HG03045 (cell line): ENCODE results near the gene VAMP4.
A peak's percentile ranks its signal among the peaks of the same experiment; 100 is the strongest.

Experiments
- ATAC-seq: cut with Tn5 transposase; IDR thresholded peaks from one replicate; pipeline ENCODE4 v1.9.1; 2021; ENCODE audit warnings: mild to moderate bottlenecking, moderate library complexity; ENCODE audit not compliant: unreplicated experiment

The VAMP4 gene

GRCh38 chr1:171741872-171742576, at the start of gene VAMP4:
Gene VAMP4 (minus strand): TSS chr1:171742065. CDS start chr1:171738414, 3,651 bp downstream.
- peak; percentile 94 for ATAC-seq

- no peak for ATAC-seq
These were observed 48.5 kb upstream of the VAMP4 start for GRCh38 chr1:171790318-171790717.

GRCh38 chr1:171788696-171789095, 46.8 kb upstream of the VAMP4 start:
- ATAC-seq = no peak

- ATAC-seq = no peak
These were observed 46.0 kb upstream of the VAMP4 start for GRCh38 chr1:171787686-171788480.

DNA sequence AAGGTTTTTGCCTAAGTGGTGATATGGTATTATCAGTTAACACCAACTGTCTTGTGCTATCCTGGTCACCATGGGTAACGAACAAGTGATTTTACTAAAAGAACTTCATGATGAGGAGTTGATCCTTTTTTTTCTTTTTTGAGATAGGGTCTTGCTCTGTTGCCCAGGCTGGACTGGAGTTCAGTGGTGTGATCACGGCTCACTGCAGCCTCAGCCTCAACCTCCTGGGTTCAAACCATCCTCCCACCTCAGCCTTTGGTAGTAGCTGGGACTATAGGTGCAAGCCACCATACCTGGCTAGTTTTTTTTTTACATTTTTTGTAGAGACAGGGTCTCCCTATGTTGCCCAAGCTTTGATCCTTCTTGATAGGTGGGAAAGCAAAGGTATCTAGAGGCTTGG, 44.7 kb upstream of the VAMP4 start:
- no peak for ATAC-seq

- ATAC-seq = no peak
These were observed 43.9 kb upstream of the VAMP4 start for GRCh38 chr1:171785766-171786165.

GRCh38 chr1:171784784-171785183, 42.9 kb upstream of the VAMP4 start:
- ATAC-seq = no peak

DNA sequence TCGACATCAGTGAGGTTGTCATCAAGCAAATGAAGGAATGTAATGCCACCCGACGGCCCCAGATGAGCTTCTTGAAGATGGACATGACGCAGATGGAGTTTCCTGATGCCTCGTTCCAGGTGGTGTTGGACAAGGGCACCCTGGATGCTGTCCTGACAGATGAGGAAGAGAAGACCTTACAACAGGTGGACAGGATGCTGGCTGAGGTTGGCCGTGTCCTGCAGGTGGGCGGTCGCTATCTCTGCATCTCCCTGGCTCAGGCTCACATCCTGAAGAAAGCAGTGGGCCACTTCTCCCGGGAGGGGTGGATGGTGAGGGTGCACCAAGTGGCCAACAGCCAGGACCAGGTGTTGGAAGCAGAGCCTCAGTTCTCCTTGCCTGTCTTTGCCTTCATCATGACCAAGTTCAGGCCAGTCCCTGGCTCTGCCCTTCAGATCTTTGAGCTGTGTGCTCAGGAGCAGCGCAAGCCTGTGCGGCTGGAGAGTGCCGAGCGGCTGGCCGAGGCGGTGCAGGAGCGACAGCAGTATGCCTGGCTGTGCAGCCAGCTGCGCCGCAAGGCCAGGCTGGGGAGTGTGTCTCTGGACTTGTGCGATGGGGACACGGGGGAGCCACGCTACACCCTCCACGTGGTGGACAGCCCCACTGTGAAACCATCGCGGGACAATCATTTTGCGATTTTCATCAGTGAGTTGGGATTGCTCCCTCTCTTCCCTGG, 42.1 kb upstream of the VAMP4 start:
- ATAC-seq = no peak

GRCh38 chr1:171781176-171781875, 39.5 kb upstream of the VAMP4 start, which contains the start of gene METTL13:
Gene METTL13 (plus strand): TSS chr1:171781660. CDS start chr1:171781968, 308 bp downstream.
- ATAC-seq = peak; percentile 99

- no peak for ATAC-seq
These were observed 38.8 kb upstream of the VAMP4 start for GRCh38 chr1:171780583-171781175.

DNA sequence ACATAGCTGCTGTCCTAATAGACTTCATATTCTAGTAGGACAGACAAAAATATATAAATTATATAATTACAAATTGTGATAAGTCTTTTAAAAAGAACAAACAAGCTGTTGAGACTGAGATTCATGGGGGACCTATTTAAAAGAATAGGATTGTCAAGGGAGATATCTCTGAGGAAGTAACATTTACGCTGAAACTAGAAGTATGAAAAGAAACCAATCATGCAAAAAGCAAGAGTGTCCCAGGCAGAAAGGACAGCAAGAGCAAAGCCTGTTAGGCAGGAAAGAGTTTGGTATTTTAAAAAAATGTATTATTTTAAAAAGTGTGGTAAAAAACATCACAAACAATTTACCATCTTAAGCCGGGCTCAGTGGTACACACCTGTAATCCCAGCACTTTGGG, 30.4 kb upstream of the VAMP4 start:
- no peak for ATAC-seq

GRCh38 chr1:171769754-171770153, 27.9 kb upstream of the VAMP4 start:
- ATAC-seq = no peak

DNA sequence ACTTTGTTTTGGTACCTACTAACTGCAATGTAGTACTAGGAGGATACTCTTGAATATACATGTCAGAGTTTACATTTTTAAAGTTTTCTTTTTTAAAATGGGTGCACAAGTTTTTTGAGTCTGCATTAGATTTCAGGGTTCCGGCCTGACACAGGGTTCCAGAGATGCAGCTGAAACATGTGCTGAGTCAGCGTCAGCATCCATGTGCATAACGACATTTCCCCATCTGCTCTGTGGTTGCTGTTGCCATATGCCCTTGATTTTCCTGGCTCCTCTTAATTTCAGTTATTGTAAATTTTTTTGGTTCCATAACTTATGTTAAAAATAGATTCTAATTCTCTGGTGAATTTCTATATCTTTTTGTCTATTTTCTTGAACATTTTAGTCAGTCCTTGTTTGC, 27.3 kb upstream of the VAMP4 start:
- ATAC-seq = no peak

DNA sequence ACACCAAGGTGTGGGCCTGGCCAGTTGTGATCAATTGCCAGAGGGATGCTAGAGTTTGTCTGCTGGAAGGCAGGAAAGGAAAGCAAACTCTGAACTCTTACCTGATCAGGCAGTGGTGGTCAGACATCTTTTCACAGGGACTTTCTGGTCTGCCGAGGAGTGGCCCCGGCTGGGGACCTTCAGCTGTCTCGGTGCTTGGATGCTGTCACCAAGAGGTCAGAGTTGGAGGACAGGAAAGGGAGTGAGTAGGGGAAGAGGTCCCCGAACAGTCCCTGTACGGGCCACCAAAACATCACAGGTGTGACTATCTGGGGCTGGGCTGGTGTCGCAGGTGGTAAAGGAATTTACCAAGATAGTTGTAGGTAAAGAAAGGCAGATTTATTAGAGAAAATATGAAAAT, 21.9 kb upstream of the VAMP4 start:
- no peak for ATAC-seq

DNA sequence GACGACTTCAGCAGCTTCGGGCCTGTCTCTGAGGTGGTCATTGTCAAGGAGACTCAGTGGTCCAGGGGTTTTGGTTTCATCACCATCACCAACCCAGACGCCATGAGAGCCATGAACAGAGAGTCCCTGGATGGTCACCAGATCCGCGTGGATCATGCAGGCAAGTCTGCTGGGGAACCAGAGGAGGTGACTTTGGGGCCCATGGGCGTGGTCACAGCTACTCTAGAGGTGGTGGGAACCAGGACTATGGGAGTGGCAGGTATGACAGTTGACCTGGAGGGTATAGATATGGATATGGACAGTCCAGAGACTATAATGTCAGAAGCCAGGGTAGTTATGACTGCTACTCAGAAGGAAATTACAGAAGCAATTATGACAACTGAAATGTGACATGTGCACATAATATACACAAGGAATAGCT, 20.3 kb upstream of the VAMP4 start:
- ATAC-seq = no peak

DNA sequence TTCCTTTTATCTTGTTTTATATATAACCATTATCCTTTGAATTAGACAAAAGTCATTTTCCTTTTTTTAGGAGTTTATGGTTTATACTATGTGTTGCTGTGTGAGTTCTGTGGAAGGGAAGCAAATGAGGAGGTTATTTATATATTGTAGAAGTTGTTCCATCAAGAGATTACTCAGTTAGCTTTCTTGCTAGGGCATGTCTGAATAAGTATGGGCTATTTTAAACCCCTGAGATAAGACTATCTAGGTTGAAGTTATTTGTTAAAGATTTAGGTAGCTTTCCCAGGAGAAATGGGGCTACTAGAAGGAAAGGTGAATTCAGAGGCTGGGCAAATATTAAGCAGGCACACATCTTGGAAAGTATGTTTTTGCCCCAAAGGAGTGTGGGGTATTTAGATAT, 16.1 kb upstream of the VAMP4 start:
- ATAC-seq = no peak

DNA sequence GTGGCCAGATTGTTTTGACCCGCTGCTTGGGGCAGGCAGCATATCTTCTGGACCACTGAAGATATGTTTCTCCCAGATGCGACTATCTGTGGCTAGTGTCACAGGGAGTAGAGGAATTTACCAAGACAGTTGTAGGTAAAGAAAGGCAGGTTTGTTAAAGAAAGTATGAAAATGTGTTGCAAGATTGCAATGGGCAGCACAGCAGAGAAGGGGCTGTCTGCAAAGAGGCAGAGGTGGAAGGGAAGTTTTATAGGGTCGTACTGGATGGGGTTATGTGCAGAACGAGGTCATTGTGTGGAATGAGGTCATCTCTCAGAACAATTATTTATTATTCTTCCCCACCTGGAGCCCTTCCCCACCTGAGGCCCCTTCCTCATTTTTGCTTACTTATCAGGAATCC, 15.0 kb upstream of the VAMP4 start:
- ATAC-seq = no peak

GRCh38 chr1:171754971-171755370, 13.1 kb upstream of the VAMP4 start:
- ATAC-seq = no peak

DNA sequence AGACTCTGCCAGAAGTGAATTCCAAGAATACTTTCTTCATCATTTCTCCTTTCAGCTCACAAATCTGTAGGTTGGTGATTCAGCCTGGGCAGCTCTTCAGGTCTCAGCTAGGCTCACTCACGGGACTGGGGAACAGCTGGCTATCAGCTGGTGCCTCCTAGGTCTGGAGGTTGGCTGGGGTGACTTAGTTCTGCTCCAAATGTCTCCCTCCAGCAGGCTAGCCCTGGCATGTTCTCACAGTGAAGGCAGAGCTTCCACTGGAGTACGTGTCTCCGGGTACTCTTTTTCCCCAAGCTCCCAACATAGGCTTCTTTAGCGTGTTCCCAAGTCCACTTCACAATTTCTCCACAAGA, 12.5 kb upstream of the VAMP4 start:
- ATAC-seq = no peak

GRCh38 chr1:171753685-171754352, 12.0 kb upstream of the VAMP4 start:
- no peak for ATAC-seq
